Stimulated activated CD8-positive, alpha-beta memory T cell treated with anti-CD3 and anti-CD28 coated beads, Interleukin-7, amount 100 ng/mL, for 48 hours (primary cell): ENCODE measurements around the gene C21orf58.

ENCODE experiments used
- DNase-seq, 2 donors: peaks; one replicate each; pipeline ENCODE4 v3.0.0-alpha.2; 2020; ENCODE audit warnings: low read depth in 1 of 2; ENCODE audit errors: extremely low read depth in 1 of 2

The C21orf58 gene

GRCh38 chr21:46264690-46265144 is 59.0 kb downstream of the C21orf58 start:
- DNase-seq: no peak

GRCh38 chr21:46264046-46264689 is 59.5 kb downstream of the C21orf58 start:
- DNase-seq: no peak

DNA sequence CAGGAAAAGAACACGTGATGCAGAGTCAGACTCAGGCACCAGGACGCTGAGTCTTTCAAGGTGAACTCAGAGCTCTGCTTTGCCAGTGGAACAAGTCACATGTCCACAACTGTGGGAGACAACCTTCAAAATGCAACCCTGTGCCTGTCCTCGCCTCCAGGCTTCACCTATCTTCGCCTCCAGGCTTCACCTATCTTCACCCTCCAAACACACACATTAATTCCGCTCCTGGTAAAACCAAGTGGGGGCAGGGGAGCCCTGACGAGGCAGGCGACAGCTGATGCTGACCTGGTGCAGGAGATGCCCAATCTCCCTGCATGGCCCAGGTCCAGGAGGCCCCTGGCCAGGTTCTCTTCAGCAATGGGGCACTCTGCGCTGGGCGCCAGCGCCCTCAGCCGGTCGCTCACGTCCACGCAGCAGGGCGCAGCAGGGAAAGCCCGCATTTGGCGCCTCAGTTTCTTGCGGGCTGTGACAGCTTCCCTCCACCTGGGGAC is 67.1 kb downstream of the C21orf58 start:
- DNase-seq: no peak

DNA sequence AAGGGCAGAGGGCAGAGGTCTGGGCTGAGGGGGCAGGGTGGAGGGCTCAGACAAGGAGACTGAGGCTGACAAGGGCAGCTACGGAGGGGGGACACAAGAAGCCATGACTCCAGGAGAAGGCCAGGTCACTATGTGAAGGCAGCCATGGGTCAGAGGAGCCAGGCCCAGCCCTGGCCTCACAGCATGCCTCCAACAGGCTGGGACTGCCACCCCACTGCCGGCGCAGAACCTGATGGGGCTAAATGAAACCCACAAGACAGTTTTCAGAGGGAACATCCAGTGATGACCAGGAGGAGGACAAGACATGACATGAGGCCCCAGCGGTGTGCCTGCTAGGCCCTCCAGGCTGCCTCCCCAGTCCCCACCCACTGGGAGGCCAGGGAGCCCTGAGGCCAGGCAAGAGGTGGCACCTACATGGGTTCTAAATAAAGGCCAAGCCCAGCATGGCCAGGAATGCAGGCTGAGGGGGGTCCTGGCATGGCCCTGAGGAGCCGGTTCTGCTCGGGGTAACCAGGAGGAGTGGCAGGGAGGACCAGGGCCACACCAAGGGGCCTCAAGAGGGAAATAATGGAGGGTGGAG is 67.8 kb downstream of the C21orf58 start:
- no peak for DNase-seq

- no peak for DNase-seq
Measured at GRCh38 chr21:46255166-46255565, 68.5 kb downstream of the C21orf58 start.

DNA sequence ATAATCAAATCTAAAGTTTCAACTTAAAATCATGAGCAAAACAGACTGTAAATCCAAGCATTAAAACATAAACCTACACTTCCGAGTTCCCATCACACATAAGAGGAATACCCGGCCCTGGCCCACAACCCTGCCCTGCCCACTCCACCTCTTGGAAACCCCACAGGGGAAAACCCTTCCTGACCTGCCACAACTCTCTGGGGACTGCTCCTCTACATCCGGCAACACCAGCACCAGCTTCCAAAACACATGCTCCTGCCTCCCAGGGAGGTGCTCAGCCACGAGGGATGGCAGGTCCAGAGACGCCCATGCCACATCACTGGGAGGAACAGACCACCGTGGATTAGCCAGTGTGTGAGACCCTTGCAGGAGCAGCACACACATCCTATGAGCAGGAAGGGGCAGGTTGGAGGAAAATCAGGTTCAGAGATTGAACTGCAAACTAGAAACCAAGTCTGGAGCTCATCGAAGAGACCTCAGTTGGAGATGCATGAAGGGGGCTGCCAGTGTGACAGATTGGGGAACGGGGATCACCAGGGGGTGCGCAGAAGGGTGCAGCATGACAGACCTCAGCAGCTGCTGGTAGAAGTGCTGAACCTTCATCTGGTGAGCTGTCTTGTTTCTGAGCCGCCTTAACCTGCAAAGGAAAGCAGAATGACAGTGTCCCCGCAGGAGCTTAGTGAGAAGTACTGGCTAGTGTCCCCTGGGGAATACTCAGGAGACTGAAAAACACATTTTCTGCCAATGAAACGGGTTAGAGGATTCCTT is 69.3 kb downstream of the C21orf58 start:
- DNase-seq: no peak

DNA sequence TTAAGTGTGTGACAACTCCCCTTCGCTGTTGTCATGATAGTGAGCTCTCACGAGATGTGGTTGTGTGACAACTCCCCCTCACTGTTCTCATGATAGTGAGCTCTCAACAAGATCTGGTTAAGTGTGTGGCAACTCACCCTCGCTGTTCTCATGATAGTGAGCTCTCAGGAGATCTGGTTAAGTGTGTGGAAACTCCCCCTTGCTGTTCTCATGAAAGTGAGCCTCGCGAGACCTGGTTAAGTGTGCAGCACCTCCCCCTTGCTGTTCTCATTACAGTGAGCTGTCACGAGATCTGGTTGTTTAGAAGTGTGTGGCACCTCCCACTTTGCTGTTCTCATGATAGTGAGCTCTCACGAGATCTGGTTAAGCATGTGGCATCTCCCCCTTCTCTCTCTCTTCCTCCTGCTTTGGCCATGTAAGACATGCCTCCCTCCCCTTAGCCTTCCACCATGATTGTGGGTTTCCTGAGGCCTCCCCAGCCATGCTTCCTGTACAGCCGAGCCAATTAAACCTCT is 70.0 kb downstream of the C21orf58 start:
- peak; percentile 17 to 50 for DNase-seq

- DNase-seq: no peak
Measured at GRCh38 chr21:46252840-46253239, 70.8 kb downstream of the C21orf58 start.
